WTC11 (cell line): Measurements from ENCODE around the gene CERS5. TPM values are rescaled to one million over a fixed set of nuclear protein-coding genes. Genes with fewer than 3 reads are reported as not detected.
A peak's percentile ranks its signal among the peaks of the same experiment; 100 is the strongest.

Experiments used
- ATAC-seq: fragments of 200-7000 bp; cut with Tn5 transposase; 2 replicates; pipeline ENCODE4 v1.10.0; 2021; ENCODE audit warnings: mild to moderate bottlenecking, moderate library complexity
- Bru-seq: library from RNA; stranded (reverse); fragments of 400-500 nt; gene quantifications from one replicate; lab custom pipeline; 2021; lab: Mats Ljungman, UMichigan
- CTCF ChIA-PET: fragments of 300-600 bp; sonication (Branson Sonifier 250); formaldehyde crosslinking; loops from one replicate; lab custom pipeline; 2021; ENCODE audit warnings: antibody characterized with exemption; lab: Charles Lee
- POLR2A ChIA-PET: fragments of 350-600 bp; sonication (Branson Sonifier 250); formaldehyde crosslinking; loops from one replicate; lab custom pipeline; 2021; ENCODE audit warnings: antibody characterized with exemption; lab: Charles Lee
- DNase-seq: peaks from one replicate; pipeline ENCODE4 v3.0.0; 2021; ENCODE audit warnings: low spot score
- H3K27ac Mint-ChIP-seq: 2 replicates; pipeline ENCODE4 v1.8.0; 2021; ENCODE audit warnings: mixed read lengths
- H3K27me3 Mint-ChIP-seq: 2 replicates; pipeline ENCODE4 v1.8.0; 2021; ENCODE audit warnings: low read depth, mild to moderate bottlenecking, moderate library complexity, mixed read lengths
- H3K36me3 Mint-ChIP-seq: 2 replicates; pipeline ENCODE4 v1.8.0; 2021; ENCODE audit warnings: mixed read lengths
- H3K4me1 Mint-ChIP-seq: 2 replicates; pipeline ENCODE4 v1.8.0; 2022; ENCODE audit warnings: mixed read lengths
- H3K4me3 Mint-ChIP-seq: 2 replicates; pipeline ENCODE4 v1.8.0; 2021; ENCODE audit warnings: mild to moderate bottlenecking, moderate library complexity, mixed read lengths
- H3K9me3 Mint-ChIP-seq: 2 replicates; pipeline ENCODE4 v1.8.0; 2021; ENCODE audit warnings: mixed read lengths
- ATF1 ChIP-seq: sonication (generic); formaldehyde crosslinking; IDR thresholded peaks from 2 replicates; pipeline ENCODE4 v1.8.1; 2023; ENCODE audit warnings: mild to moderate bottlenecking, moderate library complexity, missing genetic modification reagents
- ELF4 ChIP-seq: sonication (generic); formaldehyde crosslinking; IDR thresholded peaks from 2 replicates; pipeline ENCODE4 v1.8.1; 2022; ENCODE audit warnings: low read depth, mild to moderate bottlenecking, moderate library complexity, missing genetic modification reagents
- FOXP1 ChIP-seq: sonication (generic); formaldehyde crosslinking; IDR thresholded peaks from 2 replicates; pipeline ENCODE4 v1.8.0; 2022; ENCODE audit warnings: missing genetic modification reagents, mild to moderate bottlenecking, moderate library complexity, borderline replicate concordance
- GABPB1 ChIP-seq: sonication (generic); formaldehyde crosslinking; IDR thresholded peaks from 2 replicates; pipeline ENCODE4 v1.8.1; 2023; ENCODE audit warnings: mild to moderate bottlenecking, missing genetic modification reagents
- IRF2 ChIP-seq: sonication (generic); formaldehyde crosslinking; IDR thresholded peaks from 2 replicates; pipeline ENCODE4 v1.8.0; 2022; ENCODE audit warnings: low read depth, missing genetic modification reagents, borderline replicate concordance
- JAZF1 ChIP-seq: fragments of 250-450 bp; sonication (Bioruptor Pico); IDR thresholded peaks from 2 replicates; pipeline ENCODE4 v1.9.0; 2021; ENCODE audit warnings: moderate library complexity, mild to moderate bottlenecking, inconsistent platforms
- JUN ChIP-seq: sonication (generic); formaldehyde crosslinking; IDR thresholded peaks from 2 replicates; pipeline ENCODE4 v1.8.0; 2023; ENCODE audit warnings: mild to moderate bottlenecking, missing genetic modification reagents
- MYBL2 ChIP-seq: sonication (generic); formaldehyde crosslinking; IDR thresholded peaks from 2 replicates; pipeline ENCODE4 v1.8.1; 2023; ENCODE audit warnings: mild to moderate bottlenecking, moderate library complexity, missing genetic modification reagents
- SP1 ChIP-seq: sonication (generic); formaldehyde crosslinking; conservative IDR thresholded peaks from 2 replicates; pipeline ENCODE4 v1.8.1; 2022; ENCODE audit warnings: missing genetic modification reagents
- USF1 ChIP-seq: sonication (generic); formaldehyde crosslinking; IDR thresholded peaks from 2 replicates; pipeline ENCODE4 v1.8.0; 2022; ENCODE audit warnings: mild to moderate bottlenecking, missing genetic modification reagents
- ZNF396 ChIP-seq: fragments of 250-450 bp; sonication (Bioruptor Pico); IDR thresholded peaks from 2 replicates; pipeline ENCODE4 v1.8.0; 2021; ENCODE audit warnings: mild to moderate bottlenecking, moderate library complexity, borderline replicate concordance
- ZNF416 ChIP-seq: fragments of 250-450 bp; sonication (Bioruptor Pico); IDR thresholded peaks from 2 replicates; pipeline ENCODE4 v1.9.0; 2021; ENCODE audit warnings: mild to moderate bottlenecking, inconsistent platforms
- long read RNA-seq, 3 experiments: library from RNA in 1 of 3; library from capped mRNA in 1 of 3; library from polyadenylated mRNA in 1 of 3; unstranded in 2 of 3; stranded (forward) in 1 of 3; transcript quantifications; one replicate each; pipeline ENCODE4 v2.0.0, GENCODE V29; 2021
- total RNA-seq: library from RNA; stranded (reverse); gene quantifications from 3 replicates; pipeline ENCODE4 v1.2.3, GENCODE V29; 2021
- TF ChIP-seq, protein P1 (sequence below): fragments of 250-450 bp; sonication (Bioruptor Pico); IDR thresholded peaks from 2 replicates; pipeline ENCODE4 v1.9.0; 2021; ENCODE audit warnings: mild to moderate bottlenecking, borderline replicate concordance
- TF ChIP-seq, protein P2 (sequence below): sonication (generic); formaldehyde crosslinking; IDR thresholded peaks from 2 replicates; pipeline ENCODE4 v1.8.1; 2022; ENCODE audit warnings: low read depth, mild to moderate bottlenecking, moderate library complexity, missing genetic modification reagents, borderline replicate concordance
- TF ChIP-seq, protein P3 (sequence below): fragments of 200-600 bp; IDR thresholded peaks from 2 replicates; pipeline ENCODE4 v1.8.0; 2022; ENCODE audit warnings: antibody characterized with exemption
- TF ChIP-seq, protein P4 (sequence below): sonication (generic); formaldehyde crosslinking; IDR thresholded peaks from 2 replicates; pipeline ENCODE4 v1.8.0; 2023; ENCODE audit warnings: missing genetic modification reagents
- TF ChIP-seq, protein P5 (sequence below): sonication (generic); formaldehyde crosslinking; IDR thresholded peaks from 2 replicates; pipeline ENCODE4 v1.8.1; 2022; ENCODE audit warnings: mild to moderate bottlenecking, moderate library complexity, missing genetic modification reagents
- TF ChIP-seq, protein P6 (sequence below): sonication (generic); formaldehyde crosslinking; IDR thresholded peaks from 2 replicates; pipeline ENCODE4 v1.8.1; 2023; ENCODE audit warnings: mild to moderate bottlenecking, moderate library complexity, missing genetic modification reagents

Gene CERS5, protein sequence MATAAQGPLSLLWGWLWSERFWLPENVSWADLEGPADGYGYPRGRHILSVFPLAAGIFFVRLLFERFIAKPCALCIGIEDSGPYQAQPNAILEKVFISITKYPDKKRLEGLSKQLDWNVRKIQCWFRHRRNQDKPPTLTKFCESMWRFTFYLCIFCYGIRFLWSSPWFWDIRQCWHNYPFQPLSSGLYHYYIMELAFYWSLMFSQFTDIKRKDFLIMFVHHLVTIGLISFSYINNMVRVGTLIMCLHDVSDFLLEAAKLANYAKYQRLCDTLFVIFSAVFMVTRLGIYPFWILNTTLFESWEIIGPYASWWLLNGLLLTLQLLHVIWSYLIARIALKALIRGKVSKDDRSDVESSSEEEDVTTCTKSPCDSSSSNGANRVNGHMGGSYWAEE
- total RNA-seq (47.8 to 55.8 TPM (median 51.7 TPM) in 3 replicates), Bru-seq, nascent RNA (percentile 83 among the genes with signal in this experiment)
- long read RNA-seq, experiment 1, transcript CERS5-203 (11 exons, 2,855 nt) = minor isoform, 15 of 224 reads
- long read RNA-seq, experiment 1, transcript CERS5-201 (10 exons, 2,051 nt) = major isoform, 134 of 224 reads
- long read RNA-seq, experiment 1, partial matches to known transcripts = 11 of 224 reads
- long read RNA-seq, experiment 1, other reads (novel, unspliced or antisense) = 62 of 224 reads
- long read RNA-seq, experiment 2, transcript CERS5-201 (10 exons, 2,051 nt) = major isoform, 13 of 32 reads
- long read RNA-seq, experiment 2, partial matches to known transcripts = 4 of 32 reads
- long read RNA-seq, experiment 2, other reads (novel, unspliced or antisense) = 11 of 32 reads
- long read RNA-seq, experiment 3, transcript CERS5-201 (10 exons, 2,051 nt) = major isoform, 80 of 100 reads
- long read RNA-seq, experiment 3, partial matches to known transcripts = 1 of 100 reads
- long read RNA-seq, experiment 3, other reads (novel, unspliced or antisense) = 15 of 100 reads

- ChIA-PET POLR2A (interaction anchor here (0.6 to 2.5 kb wide), 13 partner anchors 11 to 453 kb away, joined by 3 to 50 read pairs (median 3); partner anchors contain the start of genes COX14, GPD1, LIMA1 and SMARCD1), CTCF (interaction anchor here (0.6 to 4.2 kb wide), 17 partner anchors 9 to 1163 kb away, joined by 3 to 111 read pairs (median 6); partner anchors contain the start of genes COX14, GPD1 and SMARCD1)
- Mint-ChIP-seq H3K9me3 (peaks cover 6% of the 10 kb centered on the region), H3K27ac (peak within 1 kb of the TSS; percentile 100), H3K36me3 (peaks cover 10% of the 10 kb centered on the region), H3K27me3 (no peaks in the 10 kb centered on the region), H3K4me1 (peaks cover 30% of the 10 kb centered on the region), H3K4me3 (peak within 1 kb of the TSS; percentile 87)
- DNase-seq = peak; percentile 99
- peak; percentile 95 for ATAC-seq
- TF ChIP-seq MYBL2 = 0 out of 2 replicates have a peak, but pooled peaks have one; percentile 63
- TF ChIP-seq, protein P1, sequence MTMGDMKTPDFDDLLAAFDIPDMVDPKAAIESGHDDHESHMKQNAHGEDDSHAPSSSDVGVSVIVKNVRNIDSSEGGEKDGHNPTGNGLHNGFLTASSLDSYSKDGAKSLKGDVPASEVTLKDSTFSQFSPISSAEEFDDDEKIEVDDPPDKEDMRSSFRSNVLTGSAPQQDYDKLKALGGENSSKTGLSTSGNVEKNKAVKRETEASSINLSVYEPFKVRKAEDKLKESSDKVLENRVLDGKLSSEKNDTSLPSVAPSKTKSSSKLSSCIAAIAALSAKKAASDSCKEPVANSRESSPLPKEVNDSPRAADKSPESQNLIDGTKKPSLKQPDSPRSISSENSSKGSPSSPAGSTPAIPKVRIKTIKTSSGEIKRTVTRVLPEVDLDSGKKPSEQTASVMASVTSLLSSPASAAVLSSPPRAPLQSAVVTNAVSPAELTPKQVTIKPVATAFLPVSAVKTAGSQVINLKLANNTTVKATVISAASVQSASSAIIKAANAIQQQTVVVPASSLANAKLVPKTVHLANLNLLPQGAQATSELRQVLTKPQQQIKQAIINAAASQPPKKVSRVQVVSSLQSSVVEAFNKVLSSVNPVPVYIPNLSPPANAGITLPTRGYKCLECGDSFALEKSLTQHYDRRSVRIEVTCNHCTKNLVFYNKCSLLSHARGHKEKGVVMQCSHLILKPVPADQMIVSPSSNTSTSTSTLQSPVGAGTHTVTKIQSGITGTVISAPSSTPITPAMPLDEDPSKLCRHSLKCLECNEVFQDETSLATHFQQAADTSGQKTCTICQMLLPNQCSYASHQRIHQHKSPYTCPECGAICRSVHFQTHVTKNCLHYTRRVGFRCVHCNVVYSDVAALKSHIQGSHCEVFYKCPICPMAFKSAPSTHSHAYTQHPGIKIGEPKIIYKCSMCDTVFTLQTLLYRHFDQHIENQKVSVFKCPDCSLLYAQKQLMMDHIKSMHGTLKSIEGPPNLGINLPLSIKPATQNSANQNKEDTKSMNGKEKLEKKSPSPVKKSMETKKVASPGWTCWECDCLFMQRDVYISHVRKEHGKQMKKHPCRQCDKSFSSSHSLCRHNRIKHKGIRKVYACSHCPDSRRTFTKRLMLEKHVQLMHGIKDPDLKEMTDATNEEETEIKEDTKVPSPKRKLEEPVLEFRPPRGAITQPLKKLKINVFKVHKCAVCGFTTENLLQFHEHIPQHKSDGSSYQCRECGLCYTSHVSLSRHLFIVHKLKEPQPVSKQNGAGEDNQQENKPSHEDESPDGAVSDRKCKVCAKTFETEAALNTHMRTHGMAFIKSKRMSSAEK (CRISPR knock-in tag) = no peak
- peak; percentile 59; the same call in 1 of the 2 replicates for TF ChIP-seq ZNF416 (CRISPR knock-in tag)
- 0 out of 2 replicates have a peak, but pooled peaks have one; percentile 51 for TF ChIP-seq JUN (CRISPR knock-in tag)
- TF ChIP-seq, protein P2, sequence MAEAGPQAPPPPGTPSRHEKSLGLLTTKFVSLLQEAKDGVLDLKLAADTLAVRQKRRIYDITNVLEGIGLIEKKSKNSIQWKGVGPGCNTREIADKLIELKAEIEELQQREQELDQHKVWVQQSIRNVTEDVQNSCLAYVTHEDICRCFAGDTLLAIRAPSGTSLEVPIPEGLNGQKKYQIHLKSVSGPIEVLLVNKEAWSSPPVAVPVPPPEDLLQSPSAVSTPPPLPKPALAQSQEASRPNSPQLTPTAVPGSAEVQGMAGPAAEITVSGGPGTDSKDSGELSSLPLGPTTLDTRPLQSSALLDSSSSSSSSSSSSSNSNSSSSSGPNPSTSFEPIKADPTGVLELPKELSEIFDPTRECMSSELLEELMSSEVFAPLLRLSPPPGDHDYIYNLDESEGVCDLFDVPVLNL (CRISPR knock-in tag) = 0 out of 2 replicates have a peak, but pooled peaks have one; percentile 8
- TF ChIP-seq ELF4 (CRISPR knock-in tag) = peak; percentile 67; the same call in 1 of the 2 replicates
- TF ChIP-seq USF1 (CRISPR knock-in tag) = peak; percentile 64; the same call in 1 of the 2 replicates
- no peak for TF ChIP-seq ZNF396 (CRISPR knock-in tag)
- no peak for TF ChIP-seq JAZF1 (CRISPR knock-in tag)
- TF ChIP-seq, protein P3, sequence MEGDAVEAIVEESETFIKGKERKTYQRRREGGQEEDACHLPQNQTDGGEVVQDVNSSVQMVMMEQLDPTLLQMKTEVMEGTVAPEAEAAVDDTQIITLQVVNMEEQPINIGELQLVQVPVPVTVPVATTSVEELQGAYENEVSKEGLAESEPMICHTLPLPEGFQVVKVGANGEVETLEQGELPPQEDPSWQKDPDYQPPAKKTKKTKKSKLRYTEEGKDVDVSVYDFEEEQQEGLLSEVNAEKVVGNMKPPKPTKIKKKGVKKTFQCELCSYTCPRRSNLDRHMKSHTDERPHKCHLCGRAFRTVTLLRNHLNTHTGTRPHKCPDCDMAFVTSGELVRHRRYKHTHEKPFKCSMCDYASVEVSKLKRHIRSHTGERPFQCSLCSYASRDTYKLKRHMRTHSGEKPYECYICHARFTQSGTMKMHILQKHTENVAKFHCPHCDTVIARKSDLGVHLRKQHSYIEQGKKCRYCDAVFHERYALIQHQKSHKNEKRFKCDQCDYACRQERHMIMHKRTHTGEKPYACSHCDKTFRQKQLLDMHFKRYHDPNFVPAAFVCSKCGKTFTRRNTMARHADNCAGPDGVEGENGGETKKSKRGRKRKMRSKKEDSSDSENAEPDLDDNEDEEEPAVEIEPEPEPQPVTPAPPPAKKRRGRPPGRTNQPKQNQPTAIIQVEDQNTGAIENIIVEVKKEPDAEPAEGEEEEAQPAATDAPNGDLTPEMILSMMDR = 0 out of 2 replicates have a peak, but pooled peaks have one; percentile 23
- TF ChIP-seq, protein P4, sequence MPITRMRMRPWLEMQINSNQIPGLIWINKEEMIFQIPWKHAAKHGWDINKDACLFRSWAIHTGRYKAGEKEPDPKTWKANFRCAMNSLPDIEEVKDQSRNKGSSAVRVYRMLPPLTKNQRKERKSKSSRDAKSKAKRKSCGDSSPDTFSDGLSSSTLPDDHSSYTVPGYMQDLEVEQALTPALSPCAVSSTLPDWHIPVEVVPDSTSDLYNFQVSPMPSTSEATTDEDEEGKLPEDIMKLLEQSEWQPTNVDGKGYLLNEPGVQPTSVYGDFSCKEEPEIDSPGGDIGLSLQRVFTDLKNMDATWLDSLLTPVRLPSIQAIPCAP (CRISPR knock-in tag) = peak; percentile 75; the same call in 1 of the 2 replicates
- TF ChIP-seq IRF2 (CRISPR knock-in tag) = no peak
- TF ChIP-seq, protein P5, sequence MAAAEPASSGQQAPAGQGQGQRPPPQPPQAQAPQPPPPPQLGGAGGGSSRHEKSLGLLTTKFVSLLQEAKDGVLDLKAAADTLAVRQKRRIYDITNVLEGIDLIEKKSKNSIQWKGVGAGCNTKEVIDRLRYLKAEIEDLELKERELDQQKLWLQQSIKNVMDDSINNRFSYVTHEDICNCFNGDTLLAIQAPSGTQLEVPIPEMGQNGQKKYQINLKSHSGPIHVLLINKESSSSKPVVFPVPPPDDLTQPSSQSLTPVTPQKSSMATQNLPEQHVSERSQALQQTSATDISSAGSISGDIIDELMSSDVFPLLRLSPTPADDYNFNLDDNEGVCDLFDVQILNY (CRISPR knock-in tag) = peak; percentile 56; the same call in 1 of the 2 replicates
- no peak for TF ChIP-seq ATF1 (CRISPR knock-in tag)
- TF ChIP-seq, protein P6, sequence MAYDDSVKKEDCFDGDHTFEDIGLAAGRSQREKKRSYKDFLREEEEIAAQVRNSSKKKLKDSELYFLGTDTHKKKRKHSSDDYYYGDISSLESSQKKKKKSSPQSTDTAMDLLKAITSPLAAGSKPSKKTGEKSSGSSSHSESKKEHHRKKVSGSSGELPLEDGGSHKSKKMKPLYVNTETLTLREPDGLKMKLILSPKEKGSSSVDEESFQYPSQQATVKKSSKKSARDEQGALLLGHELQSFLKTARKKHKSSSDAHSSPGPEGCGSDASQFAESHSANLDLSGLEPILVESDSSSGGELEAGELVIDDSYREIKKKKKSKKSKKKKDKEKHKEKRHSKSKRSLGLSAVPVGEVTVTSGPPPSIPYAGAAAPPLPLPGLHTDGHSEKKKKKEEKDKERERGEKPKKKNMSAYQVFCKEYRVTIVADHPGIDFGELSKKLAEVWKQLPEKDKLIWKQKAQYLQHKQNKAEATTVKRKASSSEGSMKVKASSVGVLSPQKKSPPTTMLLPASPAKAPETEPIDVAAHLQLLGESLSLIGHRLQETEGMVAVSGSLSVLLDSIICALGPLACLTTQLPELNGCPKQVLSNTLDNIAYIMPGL (CRISPR knock-in tag) = 0 out of 2 replicates have a peak, but pooled peaks have one; percentile 75
- TF ChIP-seq SP1 = peak; percentile 74; the same call in 1 of the 2 replicates
- TF ChIP-seq GABPB1 (CRISPR knock-in tag) = 0 out of 2 replicates have a peak, but pooled peaks have one; percentile 2
- 0 out of 2 replicates have a peak, but pooled peaks have one; percentile 20 for TF ChIP-seq FOXP1 (CRISPR knock-in tag)
Observed at GRCh38 chr12:50167049-50167828, at the start of gene CERS5. Gene CERS5 (minus strand): TSS chr12:50167369. CDS start chr12:50167297, 72 bp downstream.
